Neuronal stem cell (in vitro differentiated cells): ENCODE measurements around the gene MAMLD1.

ENCODE experiments used
- DNase-seq: peaks from one replicate; pipeline ENCODE4 v3.0.0-alpha.2; 2013; ENCODE audit warnings: low spot score
- H2AFZ ChIP-seq: one replicate; pipeline ENCODE4 v1.6.1; 2013; ENCODE audit warnings: mild to moderate bottlenecking, low read length, inconsistent platforms
- H2AK5ac ChIP-seq: 2 replicates; pipeline ENCODE4 v1.6.1; 2013; ENCODE audit warnings: low read depth, mild to moderate bottlenecking, inconsistent platforms, low read length, moderate library complexity, mixed read lengths
- H2BK120ac ChIP-seq: 2 replicates; pipeline ENCODE4 v1.6.1; 2013; ENCODE audit warnings: low read depth, mild to moderate bottlenecking, inconsistent platforms, low read length, moderate library complexity, mixed read lengths
- H2BK12ac ChIP-seq: one replicate; pipeline ENCODE4 v1.6.1; 2013; ENCODE audit warnings: low read length, inconsistent platforms
- H2BK15ac ChIP-seq: 2 replicates; pipeline ENCODE4 v1.6.1; 2013; ENCODE audit warnings: mild to moderate bottlenecking, low read length, inconsistent platforms, mixed read lengths
- H2BK5ac ChIP-seq: one replicate; pipeline ENCODE4 v1.6.1; 2013; ENCODE audit warnings: inconsistent platforms, mild to moderate bottlenecking, low read length, moderate library complexity
- H3K14ac ChIP-seq: one replicate; pipeline ENCODE4 v1.6.1; 2013; ENCODE audit warnings: low read length, inconsistent platforms
- H3K18ac ChIP-seq: 2 replicates; pipeline ENCODE4 v1.6.1; 2013; ENCODE audit warnings: low read length, inconsistent platforms
- H3K23ac ChIP-seq: 2 replicates; pipeline ENCODE4 v1.6.1; 2013; ENCODE audit warnings: low read depth, mild to moderate bottlenecking, mixed read lengths, low read length, inconsistent platforms; ENCODE audit not compliant: poor library complexity
- H3K27ac ChIP-seq: replicated peaks from 3 replicates; pipeline ENCODE4 v1.5.1; 2013; ENCODE audit warnings: low read length, inconsistent platforms
- H3K27me3 ChIP-seq, 3 experiments: 2 replicates each; pipeline ENCODE4 v1.6.1; 2013; ENCODE audit warnings: low read length in 3 of 3, mild to moderate bottlenecking in 2 of 3, inconsistent platforms in 1 of 3, low read depth in 1 of 3, mixed read lengths in 1 of 3, moderate library complexity in 1 of 3; ENCODE audit not compliant: control insufficient read depth in 3 of 3, insufficient read depth in 3 of 3
- H3K36me3 ChIP-seq, 2 donors: replicated peaks in 1 of 2; 2 replicates each; pipeline ENCODE4 v1.6.1; 2013; ENCODE audit warnings: low read length in 2 of 2; ENCODE audit not compliant: control insufficient read depth in 2 of 2, insufficient read depth in 2 of 2
- H3K4ac ChIP-seq: 2 replicates; pipeline ENCODE4 v1.6.1; 2013; ENCODE audit warnings: inconsistent platforms, mild to moderate bottlenecking, low read length, moderate library complexity
- H3K4me1 ChIP-seq, 2 donors: 1 replicate in 1 of 2; 2 replicates in 1 of 2; pipeline ENCODE4 v1.6.1; 2013; ENCODE audit warnings: low read length in 2 of 2, low read depth in 1 of 2; ENCODE audit not compliant: control insufficient read depth in 2 of 2, insufficient read depth in 1 of 2
- H3K4me2 ChIP-seq: one replicate; pipeline ENCODE4 v1.6.1; 2013; ENCODE audit warnings: mild to moderate bottlenecking, low read length, inconsistent platforms; ENCODE audit not compliant: insufficient read depth, poor library complexity, severe bottlenecking
- H3K4me3 ChIP-seq, 2 donors: 2 replicates each; pipeline ENCODE4 v1.5.1; 2013; ENCODE audit warnings: low read length in 2 of 2, mild to moderate bottlenecking in 2 of 2, inconsistent platforms in 1 of 2, moderate library complexity in 1 of 2
- H3K79me1 ChIP-seq: one replicate; pipeline ENCODE4 v1.6.1; 2013; ENCODE audit warnings: low read depth, mild to moderate bottlenecking, inconsistent platforms, low read length, moderate library complexity
- H3K9ac ChIP-seq: one replicate; pipeline ENCODE4 v1.6.1; 2013; ENCODE audit warnings: mild to moderate bottlenecking, low read depth, low read length, inconsistent platforms; ENCODE audit not compliant: poor library complexity
- H3K9me3 ChIP-seq, 2 donors: replicated peaks in 1 of 2; 2 replicates each; pipeline versions ENCODE3 to v1.6.1; 2013; ENCODE audit warnings: low read length in 2 of 2, mild to moderate bottlenecking in 2 of 2, inconsistent platforms in 1 of 2, low read depth in 1 of 2, mixed read lengths in 1 of 2, moderate library complexity in 1 of 2; ENCODE audit not compliant: control insufficient read depth in 2 of 2, insufficient read depth in 1 of 2
- H4K8ac ChIP-seq: one replicate; pipeline ENCODE4 v1.6.1; 2013; ENCODE audit warnings: low read depth, mild to moderate bottlenecking, inconsistent platforms, low read length, moderate library complexity
- H4K91ac ChIP-seq: one replicate; pipeline ENCODE4 v1.6.1; 2013; ENCODE audit warnings: low read length, low read depth, mild to moderate bottlenecking, inconsistent platforms; ENCODE audit not compliant: poor library complexity
- WGBS, 2 donors: extraction: QIAGEN DNeasy Blood & Tissue Kit; methylation state at CpG; one replicate each; pipeline ENCODE4 v1.1.7; 2013; ENCODE audit warnings: missing lambda C conversion rate in 2 of 2, mixed read lengths in 1 of 2; ENCODE audit not compliant: insufficient read length in 2 of 2, insufficient replicate concordance in 1 of 2; ENCODE audit errors: extremely low coverage in 2 of 2; 5-methylcytosine and 5-hydroxymethylcytosine counted together

Gene MAMLD1

GRCh38 chrX:150363561-150364346 lies 637 bp downstream of the MAMLD1 start:
- no peak overlapping the region for H3K4ac ChIP-seq
- H2AFZ ChIP-seq: peak overlapping the region; percentile 93
- no peak overlapping the region for H2AK5ac ChIP-seq
- H3K23ac ChIP-seq: no peak overlapping the region
- no peaks in the 10 kb centered on the region for H3K79me1 ChIP-seq
- no peaks in the 10 kb centered on the region for H3K36me3 ChIP-seq
- peak overlapping the region; percentile 84 for H3K4me2 ChIP-seq
- H4K91ac ChIP-seq: no peak overlapping the region
- H3K27me3 ChIP-seq: peaks cover 0 to 42% (median 40%) of the 10 kb centered on the region in 3 experiments
- no peak for DNase-seq
- peak overlapping the region; percentile 64 for H3K18ac ChIP-seq
- no peak overlapping the region for H2BK15ac ChIP-seq
- H3K14ac ChIP-seq: no peak overlapping the region
- peak overlapping the region; percentile 57 to 76 for H3K4me3 ChIP-seq
- no peak overlapping the region for H2BK12ac ChIP-seq
- H2BK5ac ChIP-seq: no peak overlapping the region
- H3K9me3 ChIP-seq: no peaks in the 10 kb centered on the region
- H3K4me1 ChIP-seq: peaks cover 3 to 4% of the 10 kb centered on the region in 2 donors
- H3K27ac ChIP-seq: no peak overlapping the region
- no peak overlapping the region for H2BK120ac ChIP-seq
- peak overlapping the region; percentile 70 for H3K9ac ChIP-seq
- no CpG with 5 or more reads among the region's 67 CpGs for WGBS, 2 donors
- no peak overlapping the region for H4K8ac ChIP-seq

GRCh38 chrX:150364347-150365050 lies 1.4 kb downstream of the MAMLD1 start:
- Histone ChIP-seq H3K79me1 (no peaks in the 10 kb centered on the region), H3K36me3 (no peaks in the 10 kb centered on the region), H2BK120ac (no peak overlapping the region), H3K14ac (no peak overlapping the region), H3K4me2 (peak overlapping the region; percentile 84), H3K9me3 (no peaks in the 10 kb centered on the region), H3K18ac (peak overlapping the region; percentile 76), H2BK12ac (no peak overlapping the region), H2BK5ac (no peak overlapping the region), H3K27me3 (peaks cover 0 to 42% (median 33%) of the 10 kb centered on the region in 3 experiments), H3K9ac (peak overlapping the region; percentile 70), H3K27ac (no peak overlapping the region), H3K4ac (no peak overlapping the region), H3K4me1 (peaks cover 3 to 4% of the 10 kb centered on the region in 2 donors), H2AFZ (peak overlapping the region; percentile 93), H2AK5ac (no peak overlapping the region), H2BK15ac (no peak overlapping the region), H3K4me3 (peak overlapping the region; percentile 57 to 76), H4K91ac (no peak overlapping the region), H3K23ac (no peak overlapping the region), H4K8ac (no peak overlapping the region)
- WGBS, 2 donors: no CpG with 5 or more reads among the region's 66 CpGs
- no peak for DNase-seq

- Histone ChIP-seq H3K9ac (peak overlapping the region; percentile 77), H3K36me3 (no peaks in the 10 kb centered on the region), H2BK12ac (no peak overlapping the region), H4K91ac (no peak overlapping the region), H3K4me2 (peak overlapping the region; percentile 57), H2BK120ac (no peak overlapping the region), H2BK15ac (no peak overlapping the region), H3K4me1 (peaks cover 3 to 4% of the 10 kb centered on the region in 2 donors), H3K27ac (peak overlapping the region; percentile 56), H3K79me1 (no peaks in the 10 kb centered on the region), H4K8ac (no peak overlapping the region), H3K18ac (peak overlapping the region; percentile 87), H3K4me3 (peak overlapping the region; percentile 57 to 80), H3K14ac (no peak overlapping the region), H3K27me3 (peaks cover 0 to 40% (median 25%) of the 10 kb centered on the region in 3 experiments), H3K4ac (no peak overlapping the region), H2BK5ac (no peak overlapping the region), H2AK5ac (no peak overlapping the region), H2AFZ (peak overlapping the region; percentile 95), H3K9me3 (no peaks in the 10 kb centered on the region), H3K23ac (no peak overlapping the region)
- WGBS, 2 donors: no CpG with 5 or more reads among the region's 75 CpGs
- DNase-seq: peak; percentile 57
Observed at GRCh38 chrX:150365051-150365989, 2.2 kb downstream of the MAMLD1 start.
